ENCODE results near the gene ADORA3. TPM values are rescaled to one million over a fixed set of nuclear protein-coding genes. Genes with fewer than 3 reads are reported as not detected.

Gene ADORA3
- polyA plus RNA-seq, 1 donor from 2014 or later = not detected

DNA sequence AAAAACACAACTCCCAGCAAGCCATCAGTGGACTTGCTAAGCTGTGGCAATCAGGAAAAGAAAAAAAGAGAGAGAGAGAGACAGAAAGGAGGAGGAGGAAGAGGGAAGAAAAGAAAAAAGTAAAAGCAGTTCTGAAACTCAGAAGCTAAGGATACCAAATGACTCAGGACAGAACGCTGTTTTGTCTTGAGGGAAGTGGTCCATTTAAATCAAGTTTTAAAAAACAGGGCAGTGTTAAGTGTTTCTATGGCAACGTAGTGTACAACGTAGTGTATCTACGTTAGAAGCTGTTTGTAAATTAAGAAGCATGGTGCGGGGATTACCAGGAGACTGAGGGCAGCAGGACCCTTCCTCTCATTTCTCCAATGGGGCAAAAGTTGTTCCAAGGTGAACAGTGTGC, 5.8 kb downstream of the ADORA3 start:
- no peaks in the 10 kb centered on the region for H3F3A ChIP-seq (ENCODE audit: insufficient read depth, low read length, poor library complexity, severe bottlenecking)
- no peak for TF ChIP-seq MXI1 (conservative IDR thresholded peaks at IDR 0.05; ENCODE audit: poor library complexity, severe bottlenecking)
- TF ChIP-seq, protein P1, sequence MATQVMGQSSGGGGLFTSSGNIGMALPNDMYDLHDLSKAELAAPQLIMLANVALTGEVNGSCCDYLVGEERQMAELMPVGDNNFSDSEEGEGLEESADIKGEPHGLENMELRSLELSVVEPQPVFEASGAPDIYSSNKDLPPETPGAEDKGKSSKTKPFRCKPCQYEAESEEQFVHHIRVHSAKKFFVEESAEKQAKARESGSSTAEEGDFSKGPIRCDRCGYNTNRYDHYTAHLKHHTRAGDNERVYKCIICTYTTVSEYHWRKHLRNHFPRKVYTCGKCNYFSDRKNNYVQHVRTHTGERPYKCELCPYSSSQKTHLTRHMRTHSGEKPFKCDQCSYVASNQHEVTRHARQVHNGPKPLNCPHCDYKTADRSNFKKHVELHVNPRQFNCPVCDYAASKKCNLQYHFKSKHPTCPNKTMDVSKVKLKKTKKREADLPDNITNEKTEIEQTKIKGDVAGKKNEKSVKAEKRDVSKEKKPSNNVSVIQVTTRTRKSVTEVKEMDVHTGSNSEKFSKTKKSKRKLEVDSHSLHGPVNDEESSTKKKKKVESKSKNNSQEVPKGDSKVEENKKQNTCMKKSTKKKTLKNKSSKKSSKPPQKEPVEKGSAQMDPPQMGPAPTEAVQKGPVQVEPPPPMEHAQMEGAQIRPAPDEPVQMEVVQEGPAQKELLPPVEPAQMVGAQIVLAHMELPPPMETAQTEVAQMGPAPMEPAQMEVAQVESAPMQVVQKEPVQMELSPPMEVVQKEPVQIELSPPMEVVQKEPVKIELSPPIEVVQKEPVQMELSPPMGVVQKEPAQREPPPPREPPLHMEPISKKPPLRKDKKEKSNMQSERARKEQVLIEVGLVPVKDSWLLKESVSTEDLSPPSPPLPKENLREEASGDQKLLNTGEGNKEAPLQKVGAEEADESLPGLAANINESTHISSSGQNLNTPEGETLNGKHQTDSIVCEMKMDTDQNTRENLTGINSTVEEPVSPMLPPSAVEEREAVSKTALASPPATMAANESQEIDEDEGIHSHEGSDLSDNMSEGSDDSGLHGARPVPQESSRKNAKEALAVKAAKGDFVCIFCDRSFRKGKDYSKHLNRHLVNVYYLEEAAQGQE (IDR thresholded peaks at IDR 0.05; ENCODE audit: borderline replicate concordance) = no peak
- no peak overlapping the region for H3K9ac ChIP-seq (ENCODE audit: low read length)
- H4K20me1 ChIP-seq (ENCODE audit: insufficient read depth) = no peaks in the 10 kb centered on the region
- H3K27ac ChIP-seq (ENCODE audit: low read length) = no peak overlapping the region
- H3K79me2 ChIP-seq (replicated peaks; ENCODE audit: insufficient read depth, low read length) = no peaks in the 10 kb centered on the region
- no peak overlapping the region for H2AFZ ChIP-seq (ENCODE audit: low read depth, low read length)
- no peaks in the 10 kb centered on the region for H3K9me3 ChIP-seq (ENCODE audit: low read length)
- H3K4me2 ChIP-seq (ENCODE audit: low read length) = no peak overlapping the region
- no peak overlapping the region for H3K4me3 ChIP-seq (ENCODE audit: low read length)
- H3K36me3 ChIP-seq (ENCODE audit: insufficient read depth, low read length) = no peaks in the 10 kb centered on the region
- H3K9me2 ChIP-seq (ENCODE audit: insufficient read depth, low read length) = no peaks in the 10 kb centered on the region
- no peaks in the 10 kb centered on the region for H3K27me3 ChIP-seq (ENCODE audit: insufficient read depth, low read depth, low read length)

DNA sequence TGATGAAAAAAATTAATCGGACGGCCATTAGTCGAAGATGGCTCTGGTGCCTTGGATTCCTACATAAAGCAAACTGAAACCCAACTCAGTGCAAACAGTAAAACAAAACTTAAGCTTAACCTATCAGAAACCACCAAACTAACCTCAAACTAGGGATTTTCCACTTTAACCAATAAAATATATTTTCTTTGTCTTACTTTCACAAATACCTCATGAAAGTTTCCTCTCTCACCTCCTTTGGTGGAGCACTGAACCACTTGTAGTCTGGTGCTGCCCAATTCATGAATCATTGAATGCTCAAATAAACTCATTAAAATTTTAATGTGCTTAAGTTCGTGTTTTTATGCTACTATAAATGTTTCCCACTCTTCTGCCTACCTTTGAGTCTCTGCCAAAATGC, 7.0 kb downstream of the ADORA3 start:
- Histone ChIP-seq H4K20me1 (ENCODE audit: insufficient read depth) (no peaks in the 10 kb centered on the region), H3K27ac (ENCODE audit: low read length) (no peak overlapping the region), H3F3A (ENCODE audit: insufficient read depth, low read length, poor library complexity, severe bottlenecking) (no peaks in the 10 kb centered on the region), H3K79me2 (replicated peaks; ENCODE audit: insufficient read depth, low read length) (no peaks in the 10 kb centered on the region), H3K9ac (ENCODE audit: low read length) (no peak overlapping the region), H3K9me3 (ENCODE audit: low read length) (no peaks in the 10 kb centered on the region), H3K9me2 (ENCODE audit: insufficient read depth, low read length) (no peaks in the 10 kb centered on the region), H3K27me3 (ENCODE audit: insufficient read depth, low read depth, low read length) (no peaks in the 10 kb centered on the region), H3K36me3 (ENCODE audit: insufficient read depth, low read length) (no peaks in the 10 kb centered on the region), H3K4me3 (ENCODE audit: low read length) (no peak overlapping the region), H3K4me2 (ENCODE audit: low read length) (no peak overlapping the region), H2AFZ (ENCODE audit: low read depth, low read length) (no peak overlapping the region)
- TF ChIP-seq RAD21 (conservative IDR thresholded peaks at IDR 0.05) = no peak
- no peak for TF ChIP-seq EP300 (conservative IDR thresholded peaks at IDR 0.05; ENCODE audit: poor library complexity, severe bottlenecking)
- no peak for TF ChIP-seq EZH2 (IDR thresholded peaks at IDR 0.05; ENCODE audit: borderline replicate concordance, insufficient read depth, low read length, poor library complexity, severe bottlenecking)
- no peak for TF ChIP-seq POLR2AphosphoS5 (IDR thresholded peaks at IDR 0.05)
- TF ChIP-seq, protein P2, sequence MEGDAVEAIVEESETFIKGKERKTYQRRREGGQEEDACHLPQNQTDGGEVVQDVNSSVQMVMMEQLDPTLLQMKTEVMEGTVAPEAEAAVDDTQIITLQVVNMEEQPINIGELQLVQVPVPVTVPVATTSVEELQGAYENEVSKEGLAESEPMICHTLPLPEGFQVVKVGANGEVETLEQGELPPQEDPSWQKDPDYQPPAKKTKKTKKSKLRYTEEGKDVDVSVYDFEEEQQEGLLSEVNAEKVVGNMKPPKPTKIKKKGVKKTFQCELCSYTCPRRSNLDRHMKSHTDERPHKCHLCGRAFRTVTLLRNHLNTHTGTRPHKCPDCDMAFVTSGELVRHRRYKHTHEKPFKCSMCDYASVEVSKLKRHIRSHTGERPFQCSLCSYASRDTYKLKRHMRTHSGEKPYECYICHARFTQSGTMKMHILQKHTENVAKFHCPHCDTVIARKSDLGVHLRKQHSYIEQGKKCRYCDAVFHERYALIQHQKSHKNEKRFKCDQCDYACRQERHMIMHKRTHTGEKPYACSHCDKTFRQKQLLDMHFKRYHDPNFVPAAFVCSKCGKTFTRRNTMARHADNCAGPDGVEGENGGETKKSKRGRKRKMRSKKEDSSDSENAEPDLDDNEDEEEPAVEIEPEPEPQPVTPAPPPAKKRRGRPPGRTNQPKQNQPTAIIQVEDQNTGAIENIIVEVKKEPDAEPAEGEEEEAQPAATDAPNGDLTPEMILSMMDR (IDR thresholded peaks at IDR 0.05; ENCODE audit: poor library complexity, severe bottlenecking) = no peak
- no peak for TF ChIP-seq TAF1 (IDR thresholded peaks at IDR 0.05; ENCODE audit: low read depth)
- TF ChIP-seq SMC3 (conservative IDR thresholded peaks at IDR 0.05; ENCODE audit: poor library complexity) = no peak
- no peak for TF ChIP-seq MXI1 (conservative IDR thresholded peaks at IDR 0.05; ENCODE audit: poor library complexity, severe bottlenecking)
- TF ChIP-seq, protein P1 (IDR thresholded peaks at IDR 0.05; ENCODE audit: borderline replicate concordance) = no peak

Measured in neural cell (in vitro differentiated cells).